Measurements from ENCODE around the gene SLC8B1.

The SLC8B1 gene

DNA sequence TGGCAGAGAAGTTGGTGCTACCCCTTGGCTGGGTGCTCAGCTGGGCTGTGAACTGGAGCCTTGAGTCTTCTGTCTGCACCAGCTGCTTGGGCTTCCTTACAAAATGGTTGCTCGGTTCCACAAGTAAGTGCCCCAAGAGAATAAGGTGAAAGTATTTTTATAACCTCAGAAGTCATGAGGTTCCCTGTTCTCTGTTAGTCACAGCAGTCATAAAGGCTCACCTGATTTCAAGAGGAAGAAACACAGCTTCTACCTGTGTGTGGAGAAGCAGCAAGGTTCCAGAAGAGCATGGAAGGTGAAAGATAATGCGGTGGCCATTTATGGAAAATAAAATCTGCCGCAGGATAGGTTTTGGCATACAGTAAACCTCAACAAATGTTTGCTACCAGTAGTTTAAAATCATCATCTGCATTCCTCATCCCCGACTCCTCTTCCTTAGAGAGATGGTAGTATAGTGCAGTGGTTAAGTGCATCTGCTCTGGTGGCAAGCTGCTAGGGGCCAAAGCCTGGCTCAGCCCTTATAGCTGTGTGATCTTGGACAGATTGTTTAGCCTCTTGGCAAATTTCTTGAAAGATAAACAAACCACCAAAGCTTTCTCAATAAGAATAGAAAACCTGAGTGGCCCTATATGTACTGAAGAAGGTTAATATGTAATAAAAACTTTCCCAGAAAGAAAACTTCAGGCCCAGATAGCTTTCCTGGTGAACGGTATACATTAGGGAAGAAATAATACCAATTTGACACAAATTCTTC is 81.2 kb downstream of the SLC8B1 start:
- DNase-seq, result no peak
- Mint-ChIP-seq H3K27ac (no peak overlapping the region), H3K27me3 (no peaks in the 10 kb centered on the region), H3K36me3 (peaks cover 20% of the 10 kb centered on the region), H3K4me1 (peaks cover 2% of the 10 kb centered on the region), H3K4me3 (no peak overlapping the region), H3K9me3 (peaks cover 6% of the 10 kb centered on the region)
- CTCF ChIA-PET, result no interaction called here

DNA sequence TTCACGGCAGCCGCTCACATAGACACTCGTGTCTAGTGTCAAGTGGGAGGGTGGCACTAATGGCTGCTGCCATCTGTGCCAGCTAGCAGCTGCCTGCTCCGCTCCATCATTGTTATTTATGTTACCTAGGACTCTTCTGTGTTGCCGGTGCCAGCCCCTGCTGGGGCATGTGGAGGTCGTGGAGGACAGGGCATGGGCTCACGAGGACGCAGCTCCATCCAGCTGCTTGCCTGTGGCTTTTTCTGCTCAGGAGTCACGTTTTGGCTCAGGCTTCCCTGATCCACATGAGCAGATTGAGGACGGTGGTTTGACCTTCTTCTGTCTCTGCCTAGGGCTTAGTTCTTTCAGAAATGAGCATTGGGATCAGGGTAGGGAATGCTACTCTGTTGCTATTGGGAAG is 82.4 kb downstream of the SLC8B1 start:
- Mint-ChIP-seq H3K36me3 (peaks cover 20% of the 10 kb centered on the region), H3K27ac (no peak overlapping the region), H3K27me3 (no peaks in the 10 kb centered on the region), H3K4me3 (no peak overlapping the region), H3K9me3 (peaks cover 6% of the 10 kb centered on the region), H3K4me1 (no peaks in the 10 kb centered on the region)
- DNase-seq, result no peak
- CTCF ChIA-PET, result no interaction called here

DNA sequence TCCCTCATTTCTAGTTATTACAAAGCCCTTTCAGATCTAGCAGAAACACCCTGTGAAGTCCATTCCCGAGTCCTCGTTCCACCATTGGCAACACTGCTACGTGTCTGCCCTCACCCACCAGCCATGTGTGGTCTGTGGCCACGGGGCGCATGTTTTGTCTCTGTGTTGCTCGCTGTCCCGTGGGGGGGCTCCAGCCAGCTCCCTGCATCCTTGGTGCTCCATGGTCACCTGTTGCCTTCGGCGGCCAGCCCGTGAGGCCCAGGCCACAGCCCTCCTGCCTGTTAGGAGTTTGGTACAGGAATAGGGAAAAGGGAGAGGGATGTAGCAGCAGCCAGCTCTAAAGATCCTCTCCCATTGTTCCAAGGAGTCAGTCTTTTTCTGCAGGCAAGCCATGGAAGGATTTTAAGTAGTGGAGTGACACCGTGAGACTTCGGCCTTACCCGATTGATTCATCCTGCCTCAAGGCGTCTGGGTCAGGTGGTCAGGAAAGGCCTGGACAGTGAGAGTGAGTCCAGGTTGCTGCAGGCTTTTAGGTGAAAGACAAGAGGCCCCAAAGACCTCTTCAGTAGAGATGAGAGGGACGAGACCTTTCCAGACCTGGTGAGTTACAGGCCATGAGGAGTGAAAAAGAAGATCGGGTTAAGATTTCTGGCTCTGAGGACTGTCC is 83.4 kb downstream of the SLC8B1 start:
- no peaks in the 10 kb centered on the region for H3K4me1 Mint-ChIP-seq
- CTCF ChIA-PET, result no interaction called here
- H3K36me3 Mint-ChIP-seq, result peaks cover 20% of the 10 kb centered on the region
- H3K27me3 Mint-ChIP-seq, result no peaks in the 10 kb centered on the region
- DNase-seq, result no peak
- no peak overlapping the region for H3K27ac Mint-ChIP-seq
- H3K9me3 Mint-ChIP-seq, result peaks cover 6% of the 10 kb centered on the region
- H3K4me3 Mint-ChIP-seq, result no peak overlapping the region

DNA sequence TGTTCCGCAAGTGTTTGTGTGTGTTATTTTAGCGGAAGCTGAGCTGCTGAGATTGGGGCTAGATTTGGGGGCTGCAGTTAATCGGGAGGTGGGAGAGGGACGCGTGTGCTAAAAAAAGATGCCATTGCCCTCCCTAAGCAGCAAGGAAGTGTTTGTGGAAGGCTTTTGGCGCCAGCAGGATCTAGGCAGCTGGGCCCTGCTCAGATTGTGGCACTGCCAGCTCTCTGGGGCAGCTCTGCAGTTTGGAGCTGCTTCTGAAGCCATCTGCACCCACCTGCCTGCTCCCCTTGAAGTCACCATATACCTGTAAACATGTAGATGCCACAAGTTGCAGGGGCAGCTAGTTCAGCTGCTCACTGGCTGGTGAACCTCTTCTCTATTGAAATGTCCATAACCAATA is 84.9 kb downstream of the SLC8B1 start:
- H3K27ac Mint-ChIP-seq, result no peak overlapping the region
- H3K4me3 Mint-ChIP-seq, result no peak overlapping the region
- H3K9me3 Mint-ChIP-seq, result peaks cover 6% of the 10 kb centered on the region
- H3K27me3 Mint-ChIP-seq, result no peaks in the 10 kb centered on the region
- no peak for DNase-seq
- peaks cover 20% of the 10 kb centered on the region for H3K36me3 Mint-ChIP-seq
- CTCF ChIA-PET, result no interaction called here
- H3K4me1 Mint-ChIP-seq, result no peaks in the 10 kb centered on the region

DNA sequence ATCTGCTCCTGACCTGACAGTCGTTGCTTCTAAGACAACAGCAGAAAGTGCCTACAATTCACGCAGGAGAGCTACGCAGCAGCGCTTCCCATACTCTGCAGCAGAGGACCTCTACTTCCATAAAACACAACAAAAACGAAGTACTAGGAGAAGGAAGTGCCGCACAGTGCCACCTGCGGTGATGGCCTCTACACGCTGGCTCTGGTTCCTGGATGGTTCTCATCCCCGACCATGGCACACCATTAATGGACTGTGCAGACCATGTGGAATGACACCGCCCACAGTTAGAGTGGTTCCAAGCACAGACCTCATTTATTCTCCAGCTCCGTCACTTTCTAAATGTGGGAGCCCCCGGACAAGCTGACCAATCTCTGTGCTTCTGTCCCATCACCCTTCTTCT is 85.4 kb downstream of the SLC8B1 start:
- CTCF ChIA-PET, result no interaction called here
- DNase-seq, result no peak

DNA sequence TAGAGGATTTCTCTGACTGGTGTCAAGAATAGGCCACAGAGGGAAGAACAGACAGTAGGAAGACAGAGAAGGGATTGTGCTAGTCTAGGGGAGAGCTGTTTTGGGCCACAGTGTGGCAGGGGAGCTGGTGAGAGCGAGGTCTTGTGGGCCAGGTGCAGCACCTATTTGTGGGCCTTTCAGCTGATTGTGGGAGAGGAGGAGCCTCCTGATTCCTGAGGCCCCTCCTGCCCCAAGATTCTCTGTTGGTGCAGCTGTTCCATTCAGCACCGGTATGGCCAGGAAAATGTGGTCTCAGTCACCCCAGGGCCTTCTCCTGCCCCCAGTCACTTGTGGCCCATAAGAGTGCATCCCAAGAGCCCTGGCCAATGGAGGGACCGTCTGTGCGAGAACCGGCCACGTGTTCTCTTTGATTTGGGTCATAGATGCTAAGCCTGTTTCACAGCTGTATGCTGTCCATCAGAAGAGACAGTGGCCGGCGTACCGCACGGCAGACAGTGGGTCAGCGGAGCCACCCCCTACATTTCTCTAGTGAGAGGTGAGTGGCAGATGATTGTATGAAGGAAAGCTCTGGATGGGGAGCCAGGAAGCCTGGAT is 86.0 kb downstream of the SLC8B1 start:
- peaks cover 6% of the 10 kb centered on the region for H3K9me3 Mint-ChIP-seq
- no peaks in the 10 kb centered on the region for H3K27me3 Mint-ChIP-seq
- H3K4me1 Mint-ChIP-seq, result peaks cover 6% of the 10 kb centered on the region
- DNase-seq, result no peak
- no peak overlapping the region for H3K4me3 Mint-ChIP-seq
- peaks cover 25% of the 10 kb centered on the region for H3K36me3 Mint-ChIP-seq
- CTCF ChIA-PET, result no interaction called here
- H3K27ac Mint-ChIP-seq, result no peak overlapping the region

More for the DNA sequence above, 85.4 kb downstream of the SLC8B1 start:
- peaks cover 6% of the 10 kb centered on the region for H3K9me3 Mint-ChIP-seq
- H3K27me3 Mint-ChIP-seq, result no peaks in the 10 kb centered on the region
- peaks cover 3% of the 10 kb centered on the region for H3K4me1 Mint-ChIP-seq
- no peak overlapping the region for H3K27ac Mint-ChIP-seq
- H3K36me3 Mint-ChIP-seq, result peaks cover 23% of the 10 kb centered on the region
- H3K4me3 Mint-ChIP-seq, result no peak overlapping the region

Data from activated naive CD4-positive, alpha-beta T cell treated with anti-CD3 and anti-CD28 coated beads, Interleukin-2, amount 10 ng/mL, durations not matched to agents 7 days and 5 days (primary cell).